ENCODE measurements around the gene HSPA8.

Gene HSPA8

DNA sequence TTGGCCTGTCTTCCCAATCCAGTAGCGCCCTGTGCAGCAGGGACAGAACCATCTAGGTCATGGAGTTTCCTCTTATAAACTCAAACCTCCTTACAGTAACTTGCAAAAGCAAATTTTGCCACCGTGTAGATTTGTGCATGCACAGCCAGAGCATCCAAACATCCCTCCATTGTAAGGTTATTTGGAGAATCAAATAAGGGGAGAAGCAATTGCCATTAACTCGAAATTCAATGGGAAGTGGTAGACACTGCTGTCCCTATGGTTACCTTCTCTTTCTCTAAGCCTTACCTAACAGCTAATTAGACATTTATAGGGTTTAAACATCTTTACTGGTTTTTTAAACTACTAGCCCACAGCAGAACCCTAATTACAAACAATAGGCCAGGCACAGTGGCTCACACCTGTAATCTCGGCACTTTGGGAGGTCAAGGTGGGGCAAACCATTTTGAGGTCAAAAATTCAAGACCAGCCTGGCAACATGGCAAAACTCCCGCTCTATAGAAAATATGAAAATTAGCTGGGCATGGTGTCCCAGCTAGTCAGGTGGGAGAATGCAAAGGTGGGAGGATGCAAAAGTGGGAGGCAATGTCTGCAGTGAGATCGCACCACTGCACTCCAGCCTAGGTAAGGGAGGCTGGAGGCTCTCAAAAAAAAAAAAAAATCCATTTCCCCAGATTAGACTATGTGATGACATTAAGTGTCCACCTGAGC, 6.6 kb downstream of the HSPA8 start:
- Histone ChIP-seq H3K27me3 (ENCODE audit: insufficient read depth, low read length) (no peaks in the 10 kb centered on the region), H3K9me3 (ENCODE audit: insufficient read depth, low read depth, low read length) (no peaks in the 10 kb centered on the region), H3K4me1 (ENCODE audit: insufficient read depth, low read length) (peaks cover 4% of the 10 kb centered on the region; the same call in 1 of the 2 replicates), H3K36me3 (ENCODE audit: insufficient read depth, low read depth, low read length) (peaks cover 62% of the 10 kb centered on the region), H3K27ac (ENCODE audit: low read length) (no peak overlapping the region), H3K9ac (ENCODE audit: low read depth, low read length) (no peak overlapping the region), H3K4me3 (ENCODE audit: low read length) (no peak overlapping the region)

DNA sequence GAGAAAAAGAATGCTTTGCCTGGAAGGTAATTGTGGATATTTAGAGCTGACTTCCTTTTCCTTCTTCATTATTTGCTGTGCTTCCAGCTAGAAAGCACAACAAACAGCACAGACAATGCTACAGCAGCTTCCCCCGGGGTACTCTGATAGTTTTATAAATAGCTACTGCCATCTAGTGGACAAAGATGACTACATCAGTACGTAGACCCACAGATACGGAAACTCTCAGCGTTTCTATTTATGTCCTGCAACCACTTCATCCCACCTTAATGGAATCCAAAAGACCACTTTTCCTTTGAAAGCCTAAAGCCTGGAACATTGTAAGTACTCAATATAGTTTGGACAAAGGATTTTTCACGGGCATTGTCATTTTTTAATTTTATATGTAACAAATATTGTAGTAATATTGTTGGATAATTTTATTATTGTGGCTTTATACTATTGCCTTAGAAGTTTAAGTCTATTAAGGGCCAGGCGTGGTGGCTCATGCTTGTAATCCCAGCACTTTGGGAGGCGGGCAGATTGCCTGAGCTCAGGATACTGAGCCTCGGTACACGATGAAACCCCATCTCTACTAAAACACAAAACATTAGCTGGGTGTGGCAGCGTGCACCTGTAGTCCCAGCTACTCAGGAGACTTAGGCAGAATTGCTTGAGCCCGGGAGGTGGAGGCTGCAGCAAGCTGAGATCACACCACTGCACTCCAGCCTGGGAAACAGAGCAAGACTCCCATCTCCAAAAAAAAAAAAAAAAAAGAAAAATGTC, 7.5 kb downstream of the HSPA8 start:
- Histone ChIP-seq H3K27me3 (ENCODE audit: insufficient read depth, low read length) (no peaks in the 10 kb centered on the region), H3K9ac (ENCODE audit: low read depth, low read length) (no peak overlapping the region), H3K4me1 (ENCODE audit: insufficient read depth, low read length) (peaks cover 4% of the 10 kb centered on the region; the same call in 1 of the 2 replicates), H3K27ac (ENCODE audit: low read length) (no peak overlapping the region), H3K9me3 (ENCODE audit: insufficient read depth, low read depth, low read length) (no peaks in the 10 kb centered on the region), H3K4me3 (ENCODE audit: low read length) (no peak overlapping the region), H3K36me3 (ENCODE audit: insufficient read depth, low read depth, low read length) (peaks cover 53% of the 10 kb centered on the region)

DNA sequence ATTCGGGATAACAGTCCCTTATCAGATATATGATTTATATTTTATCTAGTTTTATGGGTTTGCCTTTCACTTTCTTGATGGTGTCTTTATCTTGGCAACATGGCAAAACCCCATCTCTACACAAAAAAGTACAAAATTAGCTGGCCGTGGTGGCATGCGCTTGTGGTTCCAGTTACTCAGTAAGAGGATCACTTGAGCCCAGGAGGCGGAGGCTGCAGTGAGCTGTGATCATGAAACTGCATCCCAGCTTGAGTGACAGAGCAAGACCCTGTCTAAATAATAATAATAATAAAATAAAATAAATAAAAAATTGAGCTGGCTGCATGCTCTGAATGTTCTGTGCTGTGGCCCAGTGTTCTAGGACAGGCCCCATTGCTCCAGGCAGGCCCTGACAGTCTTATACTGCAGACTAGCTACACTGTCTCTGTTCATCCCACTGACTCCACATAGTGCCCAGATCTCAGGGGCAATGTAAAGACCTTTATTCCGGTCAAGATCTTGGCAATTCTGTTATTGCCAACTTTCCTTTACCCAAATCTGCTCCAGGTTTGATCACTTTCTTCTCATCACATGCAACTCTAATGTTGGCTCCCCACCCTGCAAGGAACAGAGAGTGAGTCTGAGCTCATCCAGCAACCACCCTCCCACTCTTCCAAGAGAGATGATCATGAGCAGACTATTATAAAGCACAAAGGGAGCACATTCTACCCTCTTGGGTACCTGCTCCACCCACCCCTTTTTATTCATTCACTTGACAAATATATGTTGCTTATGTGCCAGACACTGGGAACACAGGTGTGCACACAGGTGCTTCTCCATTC, 8.8 kb downstream of the HSPA8 start:
- no peak overlapping the region for H3K9ac ChIP-seq (ENCODE audit: low read depth, low read length)
- H3K27me3 ChIP-seq (ENCODE audit: insufficient read depth, low read length) = no peaks in the 10 kb centered on the region
- H3K4me1 ChIP-seq (ENCODE audit: insufficient read depth, low read length) = no peaks in the 10 kb centered on the region; the same call in 1 of the 2 replicates
- H3K4me3 ChIP-seq (ENCODE audit: low read length) = no peak overlapping the region
- peaks cover 39% of the 10 kb centered on the region for H3K36me3 ChIP-seq (ENCODE audit: insufficient read depth, low read depth, low read length)
- no peaks in the 10 kb centered on the region for H3K9me3 ChIP-seq (ENCODE audit: insufficient read depth, low read depth, low read length)
- no peak overlapping the region for H3K27ac ChIP-seq (ENCODE audit: low read length)

DNA sequence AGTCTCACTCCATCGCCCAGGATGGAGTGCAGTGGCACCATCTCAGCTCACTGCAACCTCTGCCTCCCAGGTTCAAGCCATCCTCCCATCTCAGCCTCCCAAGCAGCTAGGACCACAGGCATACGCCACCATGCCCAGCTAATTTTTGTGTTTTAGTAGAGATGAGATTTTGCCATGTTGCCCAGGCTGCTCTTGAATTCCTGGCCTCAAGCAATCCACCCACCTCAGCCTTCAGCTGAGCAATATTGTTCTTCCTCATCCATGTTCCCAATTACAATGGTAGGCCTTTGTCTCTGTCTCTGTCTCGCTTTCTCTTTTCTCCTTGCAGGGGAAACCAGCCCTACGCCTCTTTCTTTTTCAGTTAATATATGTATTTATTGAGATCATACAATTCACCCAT, 10.3 kb downstream of the HSPA8 start:
- no peak overlapping the region for H3K27ac ChIP-seq (ENCODE audit: low read length)
- no peaks in the 10 kb centered on the region for H3K4me1 ChIP-seq (ENCODE audit: insufficient read depth, low read length)
- H3K4me3 ChIP-seq (ENCODE audit: low read length) = no peak overlapping the region
- no peaks in the 10 kb centered on the region for H3K9me3 ChIP-seq (ENCODE audit: insufficient read depth, low read depth, low read length)
- no peak overlapping the region for H3K9ac ChIP-seq (ENCODE audit: low read depth, low read length)
- peaks cover 25% of the 10 kb centered on the region for H3K36me3 ChIP-seq (ENCODE audit: insufficient read depth, low read depth, low read length)
- H3K27me3 ChIP-seq (ENCODE audit: insufficient read depth, low read length) = no peaks in the 10 kb centered on the region

DNA sequence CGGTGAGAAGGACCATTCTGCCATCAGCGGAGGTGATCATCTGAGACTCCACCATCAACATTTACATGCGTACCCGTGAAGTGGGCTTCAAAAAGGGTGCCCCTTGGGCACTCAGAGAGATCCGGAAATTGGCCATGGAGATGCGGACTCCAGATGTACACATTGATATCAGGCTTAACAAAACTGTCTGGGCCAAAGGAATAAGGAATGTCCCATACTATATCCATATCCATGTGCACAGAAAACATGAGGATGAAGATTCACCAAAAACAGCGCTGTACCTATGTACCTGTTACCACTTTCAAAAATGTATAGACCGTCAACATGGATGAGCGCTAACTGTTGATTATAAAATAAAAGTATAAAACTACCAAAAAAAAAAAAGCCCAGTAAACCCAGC, 10.8 kb downstream of the HSPA8 start:
- H3K9ac ChIP-seq (ENCODE audit: low read depth, low read length) = no peak overlapping the region
- no peak overlapping the region for H3K27ac ChIP-seq (ENCODE audit: low read length)
- H3K36me3 ChIP-seq (ENCODE audit: insufficient read depth, low read depth, low read length) = peaks cover 20% of the 10 kb centered on the region
- no peak overlapping the region for H3K4me3 ChIP-seq (ENCODE audit: low read length)
- no peaks in the 10 kb centered on the region for H3K9me3 ChIP-seq (ENCODE audit: insufficient read depth, low read depth, low read length)
- H3K4me1 ChIP-seq (ENCODE audit: insufficient read depth, low read length) = no peaks in the 10 kb centered on the region
- H3K27me3 ChIP-seq (ENCODE audit: insufficient read depth, low read length) = no peaks in the 10 kb centered on the region

DNA sequence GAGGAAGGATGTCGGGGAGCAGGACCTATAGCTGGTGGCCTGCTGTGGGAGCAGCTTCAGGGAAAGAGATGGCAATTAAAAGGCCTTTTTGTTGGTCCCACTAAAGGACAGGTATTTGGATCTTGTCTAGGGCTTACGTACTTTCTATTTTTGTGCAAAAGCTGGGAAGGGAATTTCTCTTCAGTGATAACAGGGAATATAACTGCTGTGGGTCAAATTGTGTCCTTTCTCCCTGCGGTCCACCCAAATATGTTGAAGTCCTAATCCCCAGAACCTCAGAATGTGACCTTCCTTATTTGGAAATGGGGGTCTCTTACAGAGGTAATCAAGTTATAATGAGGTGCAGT, 14.0 kb downstream of the HSPA8 start:
- no peak overlapping the region for H3K4me3 ChIP-seq (ENCODE audit: low read length)
- H3K36me3 ChIP-seq (ENCODE audit: insufficient read depth, low read depth, low read length) = no peaks in the 10 kb centered on the region
- no peaks in the 10 kb centered on the region for H3K4me1 ChIP-seq (ENCODE audit: insufficient read depth, low read length)
- no peaks in the 10 kb centered on the region for H3K9me3 ChIP-seq (ENCODE audit: insufficient read depth, low read depth, low read length)
- no peak overlapping the region for H3K9ac ChIP-seq (ENCODE audit: low read depth, low read length)
- no peak overlapping the region for H3K27ac ChIP-seq (ENCODE audit: low read length)
- no peaks in the 10 kb centered on the region for H3K27me3 ChIP-seq (ENCODE audit: insufficient read depth, low read length)

DNA sequence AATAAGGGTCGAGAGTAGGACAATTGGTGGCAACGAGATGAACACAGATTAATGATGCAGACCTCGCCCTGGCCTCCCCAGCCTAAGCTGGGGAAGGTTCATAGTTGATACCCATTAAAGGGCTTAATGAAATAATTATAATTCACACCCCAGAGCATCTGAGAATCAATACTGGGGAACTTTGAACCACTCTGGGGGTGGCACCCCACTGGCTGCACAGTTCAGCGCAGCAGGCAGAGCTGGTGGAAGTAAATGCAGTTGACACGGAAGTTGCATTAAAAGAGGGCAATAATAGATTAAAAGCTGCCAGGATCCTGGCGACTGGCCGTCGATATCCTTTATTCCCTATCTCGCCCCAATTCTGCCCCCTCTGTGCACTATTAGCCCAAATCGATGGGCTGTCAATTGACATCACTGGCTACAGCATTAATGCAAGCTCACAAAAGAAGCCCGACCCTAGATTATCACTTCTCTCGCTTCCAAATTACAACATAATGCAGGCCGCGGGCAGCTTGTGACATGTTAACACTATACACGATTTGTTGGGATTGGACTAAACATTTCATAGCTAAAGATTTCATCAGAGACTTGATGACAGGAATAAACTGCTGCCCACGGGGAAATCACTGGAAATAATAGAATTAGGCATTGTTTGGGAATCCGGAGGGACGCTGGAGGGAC, 14.5 kb downstream of the HSPA8 start:
- Histone ChIP-seq H3K9me3 (ENCODE audit: insufficient read depth, low read depth, low read length) (no peaks in the 10 kb centered on the region), H3K4me1 (ENCODE audit: insufficient read depth, low read length) (no peaks in the 10 kb centered on the region), H3K27me3 (ENCODE audit: insufficient read depth, low read length) (no peaks in the 10 kb centered on the region), H3K27ac (ENCODE audit: low read length) (no peak overlapping the region), H3K36me3 (ENCODE audit: insufficient read depth, low read depth, low read length) (no peaks in the 10 kb centered on the region), H3K9ac (ENCODE audit: low read depth, low read length) (no peak overlapping the region), H3K4me3 (ENCODE audit: low read length) (no peak overlapping the region)

DNA sequence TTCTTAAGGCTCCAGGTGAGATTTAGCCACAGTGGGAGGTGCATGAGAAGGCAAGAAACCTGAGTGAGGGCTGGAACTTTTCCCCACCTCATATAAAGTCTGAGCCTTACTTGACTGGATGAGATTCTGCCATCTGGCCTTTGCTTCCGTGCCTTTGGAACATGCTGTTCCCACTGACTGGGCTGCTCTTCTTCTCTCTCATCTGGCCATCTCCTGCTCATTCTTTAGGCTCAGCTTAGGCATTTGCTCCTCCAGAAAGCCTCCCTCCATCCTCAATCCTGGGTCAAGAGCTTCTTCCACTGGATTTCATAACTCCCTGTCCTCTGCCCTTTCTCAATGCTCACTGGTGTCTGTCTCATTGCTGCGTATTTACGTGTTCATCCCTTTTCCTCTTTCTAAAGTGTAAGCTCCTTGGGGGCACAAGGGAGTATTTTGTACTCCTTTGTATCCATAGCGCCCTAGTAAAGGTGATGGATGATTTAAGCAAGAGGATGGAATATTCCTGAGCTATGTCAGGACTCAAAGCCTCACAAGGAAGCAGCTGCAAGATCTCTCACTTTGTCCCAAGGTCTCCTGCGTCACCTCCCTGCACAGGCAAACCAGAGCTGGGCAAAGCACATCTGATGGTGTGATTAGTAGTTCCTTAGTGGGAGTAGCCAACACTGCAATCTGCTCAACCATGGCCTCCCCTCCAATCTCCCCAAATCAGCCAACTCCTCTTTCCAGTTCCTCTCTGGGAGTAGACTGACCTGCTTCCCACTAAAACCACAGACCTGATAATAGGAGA, 15.3 kb downstream of the HSPA8 start:
- Histone ChIP-seq H3K27me3 (ENCODE audit: insufficient read depth, low read length) (no peaks in the 10 kb centered on the region), H3K4me3 (ENCODE audit: low read length) (no peak overlapping the region), H3K4me1 (ENCODE audit: insufficient read depth, low read length) (no peaks in the 10 kb centered on the region), H3K9me3 (ENCODE audit: insufficient read depth, low read depth, low read length) (no peaks in the 10 kb centered on the region), H3K36me3 (ENCODE audit: insufficient read depth, low read depth, low read length) (no peaks in the 10 kb centered on the region), H3K27ac (ENCODE audit: low read length) (no peak overlapping the region), H3K9ac (ENCODE audit: low read depth, low read length) (no peak overlapping the region)

DNA sequence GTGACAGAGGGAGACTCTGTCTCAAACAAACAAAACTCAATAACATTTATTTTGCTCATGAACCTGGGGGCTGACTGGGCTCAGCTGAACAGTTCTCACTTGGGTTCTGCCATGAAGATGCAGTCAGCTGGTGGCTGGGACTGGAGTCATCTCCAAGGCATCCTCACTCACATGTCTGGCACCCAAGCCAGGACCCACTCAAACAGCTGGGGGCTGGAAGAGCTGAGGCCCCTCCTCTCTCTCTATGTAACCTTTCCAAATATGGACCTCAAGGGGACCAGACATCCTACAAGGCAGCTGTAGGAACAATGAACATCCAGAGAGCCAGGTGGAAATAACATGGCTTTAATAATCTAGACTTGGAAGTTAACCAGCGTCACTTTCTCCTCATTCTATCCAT, 16.8 kb downstream of the HSPA8 start:
- Histone ChIP-seq H3K4me3 (ENCODE audit: low read length) (no peak overlapping the region), H3K36me3 (ENCODE audit: insufficient read depth, low read depth, low read length) (no peaks in the 10 kb centered on the region), H3K27me3 (ENCODE audit: insufficient read depth, low read length) (no peaks in the 10 kb centered on the region), H3K9me3 (ENCODE audit: insufficient read depth, low read depth, low read length) (no peaks in the 10 kb centered on the region), H3K4me1 (ENCODE audit: insufficient read depth, low read length) (no peaks in the 10 kb centered on the region), H3K27ac (ENCODE audit: low read length) (no peak overlapping the region), H3K9ac (ENCODE audit: low read depth, low read length) (no peak overlapping the region)

DNA sequence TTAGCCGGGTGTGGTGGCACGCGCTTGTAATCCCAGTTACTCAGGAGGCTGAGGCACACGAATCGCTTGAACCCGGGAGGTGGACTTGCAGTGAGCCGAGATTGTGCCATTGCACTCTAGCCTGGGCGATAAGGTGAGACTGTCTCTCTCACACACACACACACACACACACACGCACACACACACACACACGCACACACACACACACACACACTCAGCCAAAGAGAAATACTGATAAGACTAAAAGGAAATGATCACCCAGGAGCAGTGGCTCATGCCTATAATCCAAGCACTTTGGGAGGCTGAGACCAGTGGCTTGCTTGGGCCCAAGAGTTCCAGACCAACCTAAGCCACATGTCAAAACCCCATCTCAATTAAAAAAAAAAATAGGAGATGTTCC, 20.8 kb downstream of the HSPA8 start:
- Histone ChIP-seq H3K27me3 (ENCODE audit: insufficient read depth, low read length) (no peaks in the 10 kb centered on the region), H3K9me3 (ENCODE audit: insufficient read depth, low read depth, low read length) (no peaks in the 10 kb centered on the region), H3K4me1 (ENCODE audit: insufficient read depth, low read length) (no peaks in the 10 kb centered on the region), H3K27ac (ENCODE audit: low read length) (no peak overlapping the region), H3K9ac (ENCODE audit: low read depth, low read length) (no peak overlapping the region), H3K36me3 (ENCODE audit: insufficient read depth, low read depth, low read length) (no peaks in the 10 kb centered on the region), H3K4me3 (ENCODE audit: low read length) (no peak overlapping the region)

DNA sequence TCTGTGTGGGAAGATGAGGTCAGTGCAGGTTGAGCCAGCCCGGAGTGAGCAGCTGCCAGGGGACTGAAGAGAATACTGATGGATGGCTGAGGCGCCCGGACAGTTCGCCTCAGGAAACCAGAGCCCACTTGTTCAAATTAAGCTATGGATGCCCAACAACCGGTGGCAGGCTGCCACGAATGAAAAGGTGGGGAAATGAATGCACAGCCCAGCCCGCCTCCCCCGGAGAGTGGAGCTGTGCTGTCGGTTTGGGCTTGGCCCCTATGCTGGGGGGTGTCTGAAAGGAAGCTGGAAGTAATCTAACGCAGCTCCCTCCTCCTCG, 21.9 kb downstream of the HSPA8 start:
- H3K4me1 ChIP-seq (ENCODE audit: insufficient read depth, low read length) = no peaks in the 10 kb centered on the region
- no peak overlapping the region for H3K9ac ChIP-seq (ENCODE audit: low read depth, low read length)
- H3K4me3 ChIP-seq (ENCODE audit: low read length) = no peak overlapping the region
- no peaks in the 10 kb centered on the region for H3K27me3 ChIP-seq (ENCODE audit: insufficient read depth, low read length)
- H3K27ac ChIP-seq (ENCODE audit: low read length) = no peak overlapping the region
- no peaks in the 10 kb centered on the region for H3K36me3 ChIP-seq (ENCODE audit: insufficient read depth, low read depth, low read length)
- H3K9me3 ChIP-seq (ENCODE audit: insufficient read depth, low read depth, low read length) = no peaks in the 10 kb centered on the region
